ENCODE results near the gene ZBTB20.

Gene ZBTB20

GRCh38 chr3:114893361-114893760, 253.7 kb downstream of the ZBTB20 start:
- no peak for TF ChIP-seq CTCF (conservative IDR thresholded peaks at IDR 0.05; ENCODE audit: control insufficient read depth, insufficient read depth, low read depth, low read length)
- no peak overlapping the region for H3K4me3 ChIP-seq (ENCODE audit: control insufficient read depth, low read depth, low read length)
- no peak for DNase-seq (ENCODE audit: low read depth)

GRCh38 chr3:114892880-114893279, 254.2 kb downstream of the ZBTB20 start:
- TF ChIP-seq CTCF (conservative IDR thresholded peaks at IDR 0.05; ENCODE audit: control insufficient read depth, insufficient read depth, low read depth, low read length), result no peak
- no peak overlapping the region for H3K4me3 ChIP-seq (ENCODE audit: control insufficient read depth, low read depth, low read length)
- DNase-seq (ENCODE audit: low read depth), result no peak

- TF ChIP-seq CTCF (conservative IDR thresholded peaks at IDR 0.05; ENCODE audit: control insufficient read depth, insufficient read depth, low read depth, low read length), result no peak
- H3K4me3 ChIP-seq (ENCODE audit: control insufficient read depth, low read depth, low read length), result no peak overlapping the region
- DNase-seq (ENCODE audit: low read depth), result no peak
Measured at GRCh38 chr3:114892131-114892879, 254.8 kb downstream of the ZBTB20 start.

- peak; percentile 89 for DNase-seq (ENCODE audit: low read depth)
- no peak for TF ChIP-seq CTCF (conservative IDR thresholded peaks at IDR 0.05; ENCODE audit: control insufficient read depth, insufficient read depth, low read depth, low read length)
- no peak overlapping the region for H3K4me3 ChIP-seq (ENCODE audit: control insufficient read depth, low read depth, low read length)
Measured at GRCh38 chr3:114887806-114888205, 259.3 kb downstream of the ZBTB20 start.

GRCh38 chr3:114886905-114887304, 260.2 kb downstream of the ZBTB20 start:
- TF ChIP-seq CTCF (conservative IDR thresholded peaks at IDR 0.05; ENCODE audit: control insufficient read depth, insufficient read depth, low read depth, low read length), result no peak
- no peak overlapping the region for H3K4me3 ChIP-seq (ENCODE audit: control insufficient read depth, low read depth, low read length)
- DNase-seq (ENCODE audit: low read depth), result no peak

GRCh38 chr3:114884213-114884923, 262.7 kb downstream of the ZBTB20 start:
- no peak overlapping the region for H3K4me3 ChIP-seq (ENCODE audit: control insufficient read depth, low read depth, low read length)
- DNase-seq (ENCODE audit: low read depth), result no peak
- TF ChIP-seq CTCF (conservative IDR thresholded peaks at IDR 0.05; ENCODE audit: control insufficient read depth, insufficient read depth, low read depth, low read length), result no peak
